Frontal cortex (tissue), 4 donors: ENCODE results near the gene MYRFL. TPM values are rescaled to one million over a fixed set of nuclear protein-coding genes. Genes with fewer than 3 reads are reported as not detected.

ENCODE experiments used
- DNase-seq, 2 donors: peaks; one replicate each; pipeline ENCODE4 v3.0.0; 2012; ENCODE audit warnings: low spot score in 2 of 2
- FAIRE-seq: peaks from 2 replicates; lab custom pipeline; 2012; peaks lifted over from hg19 to GRCh38; lab: Jason Lieb, UNC
- total RNA-seq: library from RNA; depleted of rRNA; stranded (reverse); fragments of >200 nt; gene quantifications from one replicate; pipeline ENCODE4 v1.2.3, GENCODE V29; 2014
- donor health status: control.
- donor health status: control.
- donor health status: control.

MYRFL gene
- total RNA-seq, 1 donor from 2014 or later = 0.82 TPM

DNA sequence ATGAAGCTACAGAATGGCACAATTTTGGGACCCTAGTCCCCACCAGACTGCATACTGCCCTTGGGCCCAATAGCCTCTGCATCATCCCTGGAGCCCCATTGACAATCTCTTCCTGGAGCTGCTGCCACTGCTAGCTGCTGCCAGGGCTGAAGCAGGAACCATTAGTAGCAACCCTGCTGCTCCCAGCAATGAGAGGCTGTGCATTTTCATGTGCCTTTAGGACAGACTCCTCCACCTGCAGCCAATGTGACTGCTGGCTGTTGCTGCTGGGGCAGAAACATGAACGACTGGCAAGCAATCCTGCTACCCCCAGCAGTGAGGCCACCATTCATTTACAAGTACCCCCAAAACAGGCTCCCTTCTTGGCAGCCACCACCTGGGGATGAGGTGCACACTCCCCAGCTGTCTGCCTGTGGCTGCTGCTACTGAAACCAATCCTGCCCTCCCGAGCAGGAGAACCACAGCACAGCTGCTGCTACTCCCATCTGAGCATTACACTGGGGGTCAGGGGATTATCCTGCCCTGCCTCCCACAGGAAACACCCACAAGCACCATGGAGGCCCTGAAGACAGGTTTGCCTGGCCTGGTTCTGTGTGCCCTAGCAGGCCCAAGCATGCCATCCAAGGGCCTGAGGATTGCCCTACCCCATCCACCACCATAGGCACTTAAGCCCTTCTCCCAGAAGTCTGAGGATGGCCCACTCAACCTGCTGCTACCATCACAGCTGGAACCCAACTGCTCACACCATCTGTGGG, 181.0 kb downstream of the MYRFL start:
- DNase-seq (no peak), FAIRE-seq (no peak)

- DNase-seq = no peak
- no peak for FAIRE-seq
Observed at GRCh38 chr12:70006619-70006973, 181.6 kb downstream of the MYRFL start.

DNA sequence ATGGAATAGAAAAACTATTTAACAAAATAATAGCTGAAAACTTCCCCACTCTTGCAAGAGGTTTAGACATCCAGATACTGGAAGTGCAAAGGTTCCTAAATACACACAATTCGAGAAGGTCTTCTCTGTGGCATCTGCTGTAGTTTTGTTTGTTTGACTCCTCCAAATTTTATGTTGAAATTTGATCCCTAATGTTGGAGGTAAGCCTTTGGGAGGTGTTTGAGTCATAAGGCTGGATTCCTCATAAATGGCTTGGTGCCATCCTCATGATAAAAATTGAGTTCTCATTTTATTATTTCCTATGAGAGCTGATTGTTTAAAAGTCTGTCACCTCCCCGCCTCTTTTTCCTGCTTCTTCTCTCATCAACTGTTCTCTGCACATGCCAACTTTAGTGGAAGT, 182.7 kb downstream of the MYRFL start:
- FAIRE-seq (no peak), DNase-seq (no peak)

Other genes starting within 250 kb of the MYRFL start
- gene CCT2, start 239.8 kb upstream of the MYRFL start, total RNA-seq = 297 TPM
- not detected for gene LRRC10, start 214.3 kb upstream of the MYRFL start, total RNA-seq
- gene BEST3, start 125.9 kb upstream of the MYRFL start, total RNA-seq = 1.6 TPM
- 25.7 TPM for gene RAB3IP, start 86.4 kb upstream of the MYRFL start, total RNA-seq